Measurements from ENCODE around the gene GRIN2C.

GRIN2C gene

GRCh38 chr17:74860229-74860871 lies 665 bp upstream of the GRIN2C start:
- no peak for DNase-seq (ENCODE audit: extremely low spot score)
- ChIA-PET POLR2A (no interaction called here), CTCF (interaction anchor here (1.3 to 12.9 kb wide), 4 partner anchors 15 to 115 kb away, joined by 4 to 248 read pairs (median 82); partner anchors contain the start of gene FDXR)
- TF ChIP-seq CTCF (IDR thresholded peaks at IDR 0.05; ENCODE audit: control extremely low read depth, extremely low read depth, low read depth, missing control alignments), result no peak

- DNase-seq (ENCODE audit: extremely low spot score), result no peak
- no peak for TF ChIP-seq CTCF (IDR thresholded peaks at IDR 0.05; ENCODE audit: control extremely low read depth, extremely low read depth, low read depth, missing control alignments)
- CTCF ChIA-PET, result interaction anchor here (1.1 to 4.4 kb wide), 8 partner anchors 10 to 99 kb away, joined by 4 to 29 read pairs (median 6); partner anchors contain the start of gene FDXR
- POLR2A ChIA-PET, result no interaction called here
Observed at GRCh38 chr17:74858672-74859458, 820 bp downstream of the GRIN2C start.

- TF ChIP-seq CTCF (IDR thresholded peaks at IDR 0.05; ENCODE audit: control extremely low read depth, extremely low read depth, low read depth, missing control alignments), result no peak
- ChIA-PET CTCF (interaction anchor here (0.9 to 4.4 kb wide), 8 partner anchors 11 to 100 kb away, joined by 3 to 29 read pairs (median 8); partner anchors contain the start of genes FDXR and USH1G), POLR2A (no interaction called here)
- no peak for DNase-seq (ENCODE audit: extremely low spot score)
Observed at GRCh38 chr17:74857191-74857590, 2.5 kb downstream of the GRIN2C start.

GRCh38 chr17:74856112-74856511 lies 3.6 kb downstream of the GRIN2C start:
- no peak for TF ChIP-seq CTCF (IDR thresholded peaks at IDR 0.05; ENCODE audit: control extremely low read depth, extremely low read depth, low read depth, missing control alignments)
- CTCF ChIA-PET, result interaction anchor here (1.0 to 5.8 kb wide), 6 partner anchors 8 to 101 kb away, joined by 3 to 45 read pairs (median 10); no protein-coding TSS in a partner anchor
- POLR2A ChIA-PET, result interaction anchor here (0.6 kb wide), 1 partner anchor 329 kb away, joined by 6 read pairs; no protein-coding TSS in a partner anchor
- no peak for DNase-seq (ENCODE audit: extremely low spot score)

- DNase-seq (ENCODE audit: extremely low spot score), result no peak
- POLR2A ChIA-PET, result no interaction called here
- CTCF ChIA-PET, result interaction anchor here (1.9 to 5.8 kb wide), 4 partner anchors 9 to 102 kb away, joined by 9 to 45 read pairs (median 20); no protein-coding TSS in a partner anchor
- no peak for TF ChIP-seq CTCF (IDR thresholded peaks at IDR 0.05; ENCODE audit: control extremely low read depth, extremely low read depth, low read depth, missing control alignments)
Observed at GRCh38 chr17:74855323-74855722, 4.4 kb downstream of the GRIN2C start.

GRCh38 chr17:74854792-74855191 lies 4.9 kb downstream of the GRIN2C start:
- no peak for DNase-seq (ENCODE audit: extremely low spot score)
- POLR2A ChIA-PET, result no interaction called here
- TF ChIP-seq CTCF (IDR thresholded peaks at IDR 0.05; ENCODE audit: control extremely low read depth, extremely low read depth, low read depth, missing control alignments), result no peak

More at GRCh38 chr17:74854792-74855191, 4.9 kb downstream of the GRIN2C start:
- CTCF ChIA-PET, result interaction anchor here (4.4 to 5.8 kb wide), 2 partner anchors 9 to 64 kb away, joined by 29 to 45 read pairs; no protein-coding TSS in a partner anchor
